H1 (cell line): Measurements from ENCODE around the gene DBNL. TPM values are rescaled to one million over a fixed set of nuclear protein-coding genes. Genes with fewer than 3 reads are reported as not detected.

Experiments used
- CTCF ChIA-PET: fragments of 300-600 bp; sonication (Branson Sonifier 250); formaldehyde crosslinking; loops from one replicate; lab custom pipeline; 2021; ENCODE audit not compliant: partially characterized antibody; lab: Charles Lee
- POLR2A ChIA-PET: fragments of 300-600 bp; sonication (Branson Sonifier 250); formaldehyde crosslinking; loops from one replicate; lab custom pipeline; 2021; ENCODE audit warnings: inconsistent platforms; ENCODE audit not compliant: partially characterized antibody; lab: Charles Lee
- DNase-seq, 2 experiments: peaks; one replicate each; pipeline versions ENCODE4 v3.0.0 to v3.0.0-alpha.2; 2010 to 2022; ENCODE audit warnings: low spot score in 2 of 2, low read depth in 1 of 2, mixed read lengths in 1 of 2
- FAIRE-seq: peaks from 2 replicates; lab custom pipeline; 2011; peaks lifted over from hg19 to GRCh38; lab: Jason Lieb, UNC
- H2AFZ ChIP-seq: 2 replicates; pipeline ENCODE4 v1.8.1; 2012; ENCODE audit warnings: low read length, inconsistent platforms
- H2AK5ac ChIP-seq: 2 replicates; pipeline ENCODE4 v1.6.1; 2013; ENCODE audit warnings: low read depth, low read length
- H2BK120ac ChIP-seq: replicated peaks from 2 replicates; pipeline ENCODE3; 2013; ENCODE audit warnings: low read depth, low read length, inconsistent platforms
- H2BK12ac ChIP-seq: 2 replicates; pipeline ENCODE4 v1.6.1; 2013; ENCODE audit warnings: low read depth, low read length
- H2BK15ac ChIP-seq: 2 replicates; pipeline ENCODE4 v1.6.1; 2013; ENCODE audit warnings: low read length
- H2BK20ac ChIP-seq: 2 replicates; pipeline ENCODE4 v1.6.1; 2013; ENCODE audit warnings: low read length
- H2BK5ac ChIP-seq: 2 replicates; pipeline ENCODE4 v1.6.1; 2013; ENCODE audit warnings: low read depth, low read length
- H3K14ac ChIP-seq: 2 replicates; pipeline ENCODE4 v1.6.1; 2013; ENCODE audit warnings: inconsistent platforms; ENCODE audit not compliant: insufficient read length
- H3K18ac ChIP-seq: 2 replicates; pipeline ENCODE4 v1.6.1; 2013; ENCODE audit warnings: low read length; ENCODE audit errors: extremely low read depth
- H3K23ac ChIP-seq: 2 replicates; pipeline ENCODE4 v1.6.1; 2013; ENCODE audit warnings: inconsistent platforms; ENCODE audit not compliant: insufficient read length
- H3K23me2 ChIP-seq: 2 replicates; pipeline ENCODE4 v1.6.1; 2013; ENCODE audit warnings: low read depth, low read length
- H3K27ac ChIP-seq: 2 replicates; pipeline ENCODE4 v1.6.1; 2011; ENCODE audit warnings: low read depth, low read length, inconsistent platforms
- H3K27me3 ChIP-seq, 4 experiments: replicated peaks in 1 of 4; 1 replicate in 1 of 4; 2 replicates in 3 of 4; pipeline versions ENCODE4 v1.6.1 to v1.8.1; 2011 to 2013; ENCODE audit warnings: low read length in 3 of 4, mild to moderate bottlenecking in 3 of 4, inconsistent platforms in 2 of 4, mixed read lengths in 2 of 4, moderate library complexity in 1 of 4; ENCODE audit not compliant: control insufficient read depth in 3 of 4, insufficient read depth in 3 of 4; ENCODE audit errors: extremely low read depth in 1 of 4
- H3K36me3 ChIP-seq, 4 experiments: 2 replicates each; pipeline versions ENCODE4 v1.6.1 to v1.8.1; 2011 to 2013; ENCODE audit warnings: mild to moderate bottlenecking in 4 of 4, low read length in 3 of 4, moderate library complexity in 2 of 4, control low read depth in 1 of 4, inconsistent platforms in 1 of 4; ENCODE audit not compliant: insufficient read depth in 4 of 4, control insufficient read depth in 2 of 4
- H3K4ac ChIP-seq: replicated peaks from 2 replicates; pipeline ENCODE3; 2013; ENCODE audit warnings: low read length, low read depth, mixed read lengths, inconsistent platforms; ENCODE audit not compliant: insufficient read length
- H3K4me1 ChIP-seq, 4 experiments: replicated peaks in 1 of 4; 1 replicate in 1 of 4; 2 replicates in 3 of 4; pipeline versions ENCODE4 v1.6.1 to v1.8.1; 2011 to 2013; ENCODE audit warnings: low read length in 3 of 4, inconsistent platforms in 2 of 4, mixed read lengths in 1 of 4; ENCODE audit not compliant: insufficient read depth in 4 of 4, control insufficient read depth in 3 of 4
- H3K4me2 ChIP-seq, 2 experiments: 2 replicates each; pipeline versions ENCODE4 v1.6.1 to v1.8.1; 2011 to 2013; ENCODE audit warnings: low read depth in 2 of 2, low read length in 2 of 2, control low read depth in 1 of 2, inconsistent platforms in 1 of 2, mild to moderate bottlenecking in 1 of 2; ENCODE audit not compliant: insufficient read depth in 1 of 2
- H3K4me3 ChIP-seq, 4 experiments: fragments of 200-600, 300-600 bp in 1 of 4; sonication (generic), shearing (Covaris generic), sonication (Bioruptor Twin) in 1 of 4; 2 replicates each; pipeline versions ENCODE4 v1.5.1 to v1.8.1; 2011 to 2016; ENCODE audit warnings: low read length in 4 of 4, low read depth in 3 of 4, control low read depth in 2 of 4, inconsistent platforms in 2 of 4, mild to moderate bottlenecking in 2 of 4, mixed read lengths in 1 of 4, moderate library complexity in 1 of 4; ENCODE audit not compliant: insufficient read depth in 2 of 4; ENCODE audit errors: extremely low read depth in 1 of 4
- H3K56ac ChIP-seq: replicated peaks from 2 replicates; pipeline ENCODE3; 2013; ENCODE audit warnings: low read depth, mild to moderate bottlenecking, mixed read lengths, low read length, inconsistent platforms; ENCODE audit not compliant: insufficient read length
- H3K79me1 ChIP-seq: 2 replicates; pipeline ENCODE4 v1.6.1; 2013; ENCODE audit warnings: low read depth, low read length, control low read depth
- H3K79me2 ChIP-seq, 2 experiments: 2 replicates each; pipeline versions ENCODE4 v1.6.1 to v1.8.1; 2012 to 2013; ENCODE audit warnings: low read length in 2 of 2, mild to moderate bottlenecking in 2 of 2, inconsistent platforms in 1 of 2; ENCODE audit not compliant: insufficient read depth in 2 of 2, control insufficient read depth in 1 of 2
- H3K9ac ChIP-seq, 4 experiments: replicated peaks in 1 of 4; 1 replicate in 1 of 4; 2 replicates in 3 of 4; pipeline versions ENCODE4 v1.6.1 to v1.8.1; 2011 to 2013; ENCODE audit warnings: low read depth in 3 of 4, low read length in 3 of 4, control low read depth in 2 of 4, mild to moderate bottlenecking in 2 of 4, moderate library complexity in 2 of 4, inconsistent platforms in 1 of 4; ENCODE audit errors: extremely low read depth in 1 of 4
- H3K9me3 ChIP-seq, 2 experiments: 2 replicates each; pipeline versions ENCODE4 v1.6.1 to v1.8.1; 2012 to 2013; ENCODE audit warnings: mild to moderate bottlenecking in 2 of 2, moderate library complexity in 2 of 2, control low read depth in 1 of 2, inconsistent platforms in 1 of 2, low read depth in 1 of 2, low read length in 1 of 2, mixed read lengths in 1 of 2; ENCODE audit not compliant: insufficient read depth in 2 of 2
- H4K20me1 ChIP-seq, 2 experiments: replicated peaks in 1 of 2; 2 replicates each; pipeline versions ENCODE3 to v1.8.1; 2011 to 2013; ENCODE audit warnings: inconsistent platforms in 2 of 2, low read length in 2 of 2, mild to moderate bottlenecking in 1 of 2; ENCODE audit not compliant: insufficient read depth in 2 of 2, control insufficient read depth in 1 of 2
- H4K5ac ChIP-seq: 2 replicates; pipeline ENCODE4 v1.6.1; 2013; ENCODE audit warnings: low read length, low read depth, mixed read lengths, inconsistent platforms; ENCODE audit not compliant: insufficient read length
- H4K8ac ChIP-seq: 2 replicates; pipeline ENCODE4 v1.8.0; 2013; ENCODE audit warnings: mild to moderate bottlenecking, moderate library complexity, low read length, inconsistent platforms; ENCODE audit not compliant: insufficient read depth; ENCODE audit errors: extremely low read depth
- H4K91ac ChIP-seq: replicated peaks from 2 replicates; pipeline ENCODE3; 2013; ENCODE audit warnings: low read length, mixed read lengths, inconsistent platforms; ENCODE audit not compliant: insufficient read length
- WGBS, 2 experiments: shearing (Covaris generic) in 1 of 2; methylation state at CpG; one replicate each; pipeline versions ENCODE4 v1.1.6 to v1.1.7; 2013 to 2015; ENCODE audit warnings: low lambda C conversion rate in 2 of 2, mixed read lengths in 2 of 2, inconsistent platforms in 1 of 2, low coverage in 1 of 2, missing lambda C conversion rate in 1 of 2; ENCODE audit not compliant: insufficient replicate concordance in 2 of 2, insufficient coverage in 1 of 2, insufficient read length in 1 of 2; ENCODE audit errors: extremely low coverage in 1 of 2, missing lambda C conversion rate in 1 of 2; 5-methylcytosine and 5-hydroxymethylcytosine counted together
- polyA plus RNA-seq, 7 experiments: library from polyadenylated mRNA; depleted of rRNA in 3 of 7; stranded (reverse) in 5 of 7; unstranded in 2 of 7; fragments of >200 nt in 5 of 7; fragments of 200-250 nt in 2 of 7; gene quantifications; 1 replicate in 5 of 7; 2 replicates in 1 of 7; 4 replicates in 1 of 7; pipeline versions ENCODE4 v1.2.1 to v1.2.3, GENCODE V29; 2011 to 2013; ENCODE audit warnings: missing spikeins in 2 of 7, mixed read lengths in 2 of 7
- total RNA-seq: library from RNA; stranded (reverse); fragmentation: NEBNext Ultra II Directional; extraction: Animal tissue kit (Norgen Biotek cat#: 25700); gene quantifications from 2 replicates; pipeline ENCODE4 v1.2.1, GENCODE V29; 2021

The DBNL gene
- total and polyA plus RNA-seq, 2 of the 8 experiments (the other 6 are each of a cell fraction or from before 2014, with no cell fraction given), result 30.9 to 56.6 TPM

GRCh38 chr7:44094365-44094764, 49.9 kb downstream of the DBNL start:
- CTCF ChIA-PET, result no interaction called here
- Histone ChIP-seq H3K27me3 (no peaks in the 10 kb centered on the region), H3K9ac (no peak overlapping the region), H3K23me2 (no peaks in the 10 kb centered on the region), H3K4me3 (no peak overlapping the region), H3K14ac (no peak overlapping the region), H2BK120ac (no peak overlapping the region), H3K4ac (no peak overlapping the region), H3K36me3 (no peaks in the 10 kb centered on the region), H3K27ac (no peak overlapping the region), H3K79me1 (no peaks in the 10 kb centered on the region), H2BK15ac (no peak overlapping the region), H3K9me3 (no peaks in the 10 kb centered on the region), H3K18ac (no peak overlapping the region), H2BK20ac (no peak overlapping the region), H3K4me2 (no peak overlapping the region), H2BK5ac (no peak overlapping the region), H3K79me2 (no peaks in the 10 kb centered on the region), H4K20me1 (no peaks in the 10 kb centered on the region), H4K91ac (no peak overlapping the region), H4K8ac (no peak overlapping the region), H3K56ac (no peak overlapping the region), H3K4me1 (no peaks in the 10 kb centered on the region), H2AK5ac (no peak overlapping the region), H2AFZ (no peak overlapping the region), H4K5ac (no peak overlapping the region), H2BK12ac (no peak overlapping the region), H3K23ac (no peak overlapping the region)
- whole genome bisulfite sequencing, 2 experiments, result 84% methylated on average over 2 of the region's 2 CpGs; no CpG with 5 or more reads in 1 of the 2 experiments
- POLR2A ChIA-PET, result interaction anchor here (1.6 kb wide), 1 partner anchor 17 kb away, joined by 3 read pairs; no protein-coding TSS in a partner anchor
- no peak for DNase-seq
- FAIRE-seq, result no peak
